Upper lobe of left lung (tissue), 4 donors: ENCODE results near the gene H6PD.

Experiments used
- EP300 ChIP-seq, 4 donors: sonication (generic); formaldehyde crosslinking; IDR thresholded peaks; one replicate each; pipeline ENCODE4 v1.5.1; 2017; ENCODE audit warnings: antibody characterized with exemption in 4 of 4, control low read depth in 2 of 4
- POLR2A ChIP-seq, 4 donors: fragments of 450-650 bp; IDR thresholded peaks; one replicate each; pipeline ENCODE4 v1.5.1; 2016 to 2017; ENCODE audit warnings: antibody characterized with exemption in 4 of 4, mild to moderate bottlenecking in 2 of 4
- TF ChIP-seq, protein P1 (sequence below), 6 experiments: fragments of 450-650 bp in 4 of 6; fragments of 200-600 bp in 2 of 6; sonication (generic) in 2 of 6; IDR thresholded peaks; one replicate each; pipeline ENCODE4 v1.5.1; 2016 to 2019; ENCODE audit warnings: antibody characterized with exemption in 6 of 6

DNA sequence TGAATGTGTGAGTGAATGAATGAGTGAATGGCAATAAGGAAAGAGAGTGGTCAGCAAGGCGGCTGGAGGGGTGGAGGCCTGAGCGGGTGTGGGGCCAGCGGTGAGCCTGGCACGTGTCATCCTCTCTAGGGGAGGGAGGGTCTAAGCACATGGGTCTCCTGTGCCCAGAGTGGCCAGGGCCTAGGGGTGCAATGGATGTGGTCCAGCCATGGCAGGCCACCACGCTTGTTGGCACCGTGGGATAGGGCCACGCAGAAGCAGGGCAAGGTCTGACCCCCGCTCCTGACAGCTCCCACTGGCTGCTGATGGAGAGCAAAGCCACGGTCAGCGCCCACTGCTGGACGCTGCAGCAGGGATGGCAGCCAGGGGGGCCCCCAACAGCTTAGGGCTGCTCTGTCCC, 38.6 kb downstream of the H6PD start:
- no peak for TF ChIP-seq POLR2A (IDR thresholded peaks at IDR 0.05)
- TF ChIP-seq, protein P1, sequence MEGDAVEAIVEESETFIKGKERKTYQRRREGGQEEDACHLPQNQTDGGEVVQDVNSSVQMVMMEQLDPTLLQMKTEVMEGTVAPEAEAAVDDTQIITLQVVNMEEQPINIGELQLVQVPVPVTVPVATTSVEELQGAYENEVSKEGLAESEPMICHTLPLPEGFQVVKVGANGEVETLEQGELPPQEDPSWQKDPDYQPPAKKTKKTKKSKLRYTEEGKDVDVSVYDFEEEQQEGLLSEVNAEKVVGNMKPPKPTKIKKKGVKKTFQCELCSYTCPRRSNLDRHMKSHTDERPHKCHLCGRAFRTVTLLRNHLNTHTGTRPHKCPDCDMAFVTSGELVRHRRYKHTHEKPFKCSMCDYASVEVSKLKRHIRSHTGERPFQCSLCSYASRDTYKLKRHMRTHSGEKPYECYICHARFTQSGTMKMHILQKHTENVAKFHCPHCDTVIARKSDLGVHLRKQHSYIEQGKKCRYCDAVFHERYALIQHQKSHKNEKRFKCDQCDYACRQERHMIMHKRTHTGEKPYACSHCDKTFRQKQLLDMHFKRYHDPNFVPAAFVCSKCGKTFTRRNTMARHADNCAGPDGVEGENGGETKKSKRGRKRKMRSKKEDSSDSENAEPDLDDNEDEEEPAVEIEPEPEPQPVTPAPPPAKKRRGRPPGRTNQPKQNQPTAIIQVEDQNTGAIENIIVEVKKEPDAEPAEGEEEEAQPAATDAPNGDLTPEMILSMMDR (IDR thresholded peaks at IDR 0.05), result no peak
- no peak for TF ChIP-seq EP300 (IDR thresholded peaks at IDR 0.05)
